Liver (tissue), 9 donors: Measurements from ENCODE around the gene SMAD6. TPM values are rescaled to one million over a fixed set of nuclear protein-coding genes. Genes with fewer than 3 reads are reported as not detected.

Experiments used
- DNase-seq: peaks from one replicate; pipeline ENCODE4 v3.0.0-alpha.2; 2017; ENCODE audit warnings: low spot score
- H3K27ac ChIP-seq, 2 donors: one replicate each; pipeline ENCODE4 v1.7.0; 2013; ENCODE audit warnings: inconsistent platforms in 2 of 2, low read length in 2 of 2, control low read depth in 1 of 2, low read depth in 1 of 2, mild to moderate bottlenecking in 1 of 2
- H3K27me3 ChIP-seq, 4 donors: one replicate each; pipeline versions ENCODE4 v1.6.1 to v1.7.0; 2013; ENCODE audit warnings: low read length in 3 of 4, inconsistent platforms in 1 of 4, mild to moderate bottlenecking in 1 of 4, moderate library complexity in 1 of 4; ENCODE audit not compliant: control insufficient read depth in 4 of 4, insufficient read depth in 4 of 4
- H3K36me3 ChIP-seq, 4 donors: one replicate each; pipeline versions ENCODE4 v1.6.1 to v1.7.0; 2013; ENCODE audit warnings: low read length in 3 of 4, mild to moderate bottlenecking in 3 of 4, low read depth in 1 of 4, moderate library complexity in 1 of 4; ENCODE audit not compliant: control insufficient read depth in 4 of 4, insufficient read depth in 3 of 4
- H3K4me1 ChIP-seq, 4 donors: one replicate each; pipeline versions ENCODE4 v1.6.1 to v1.7.0; 2013; ENCODE audit warnings: low read length in 3 of 4, mild to moderate bottlenecking in 3 of 4, moderate library complexity in 1 of 4; ENCODE audit not compliant: control insufficient read depth in 4 of 4, insufficient read depth in 4 of 4
- H3K4me3 ChIP-seq, 3 donors: one replicate each; pipeline versions ENCODE4 v1.6.1 to v1.7.0; 2013; ENCODE audit warnings: low read length in 3 of 3, control low read depth in 1 of 3, low read depth in 1 of 3, mild to moderate bottlenecking in 1 of 3
- H3K9ac ChIP-seq, 2 donors: one replicate each; pipeline ENCODE4 v1.7.0; 2013; ENCODE audit warnings: low read length in 2 of 2, mild to moderate bottlenecking in 2 of 2, moderate library complexity in 2 of 2, control low read depth in 1 of 2, low read depth in 1 of 2
- H3K9me3 ChIP-seq, 4 donors: one replicate each; pipeline versions ENCODE4 v1.6.1 to v1.7.0; 2013; ENCODE audit warnings: low read length in 3 of 4; ENCODE audit not compliant: control insufficient read depth in 4 of 4
- ATF3 ChIP-seq: IDR thresholded peaks from 2 replicates; pipeline ENCODE4 v1.6.1; 2016; ENCODE audit warnings: antibody characterized with exemption
- EGR1 ChIP-seq, 2 donors: IDR thresholded peaks; 2 replicates each; pipeline ENCODE4 v1.6.1; 2016 to 2018; ENCODE audit warnings: antibody characterized with exemption in 2 of 2, low read depth in 2 of 2
- FOXA1 ChIP-seq: IDR thresholded peaks from 2 replicates; pipeline ENCODE4 v1.6.1; 2016; ENCODE audit warnings: antibody characterized with exemption
- FOXA2 ChIP-seq: IDR thresholded peaks from 2 replicates; pipeline ENCODE4 v1.6.1; 2016; ENCODE audit warnings: antibody characterized with exemption
- GABPA ChIP-seq, 2 donors: IDR thresholded peaks in 1 of 2; conservative IDR thresholded peaks in 1 of 2; 2 replicates each; pipeline ENCODE4 v1.6.1; 2016; ENCODE audit warnings: antibody characterized with exemption in 2 of 2, mild to moderate bottlenecking in 1 of 2, moderate library complexity in 1 of 2
- HNF4A ChIP-seq, 2 donors: conservative IDR thresholded peaks; 2 replicates each; pipeline ENCODE4 v1.6.1; 2016; ENCODE audit warnings: antibody characterized with exemption in 2 of 2, mild to moderate bottlenecking in 2 of 2
- HNF4G ChIP-seq: IDR thresholded peaks from 2 replicates; pipeline ENCODE4 v1.6.1; 2016; ENCODE audit warnings: antibody characterized with exemption
- JUND ChIP-seq, 2 donors: IDR thresholded peaks; 2 replicates each; pipeline ENCODE4 v1.6.1; 2016; ENCODE audit warnings: antibody characterized with exemption in 2 of 2
- MAX ChIP-seq: IDR thresholded peaks from 2 replicates; pipeline ENCODE4 v1.6.1; 2016; ENCODE audit warnings: antibody characterized with exemption
- NR2F2 ChIP-seq: IDR thresholded peaks from 2 replicates; pipeline ENCODE4 v1.6.1; 2016; ENCODE audit warnings: antibody characterized with exemption
- RAD21 ChIP-seq, 2 donors: IDR thresholded peaks; 2 replicates each; pipeline ENCODE4 v1.6.1; 2016; ENCODE audit warnings: antibody characterized with exemption in 2 of 2, mild to moderate bottlenecking in 2 of 2
- RXRA ChIP-seq, 2 donors: IDR thresholded peaks; 2 replicates each; pipeline ENCODE4 v1.6.1; 2017 to 2018; ENCODE audit warnings: antibody characterized with exemption in 2 of 2, mild to moderate bottlenecking in 1 of 2
- SP1 ChIP-seq: IDR thresholded peaks from 2 replicates; pipeline ENCODE4 v1.6.1; 2018; ENCODE audit warnings: antibody characterized with exemption, mild to moderate bottlenecking
- TAF1 ChIP-seq: conservative IDR thresholded peaks from 2 replicates; pipeline ENCODE4 v1.6.1; 2016; ENCODE audit warnings: antibody characterized with exemption, mild to moderate bottlenecking
- YY1 ChIP-seq: IDR thresholded peaks from 2 replicates; pipeline ENCODE4 v1.6.1; 2016; ENCODE audit warnings: antibody characterized with exemption, mild to moderate bottlenecking
- ZBTB33 ChIP-seq: IDR thresholded peaks from 2 replicates; pipeline ENCODE4 v1.6.1; 2016; ENCODE audit warnings: antibody characterized with exemption
- WGBS: extraction: QIAGEN DNeasy Blood & Tissue Kit; methylation state at CpG from one replicate; pipeline ENCODE4 v1.1.7; 2013; 5-methylcytosine and 5-hydroxymethylcytosine counted together
- polyA plus RNA-seq, 2 donors: library from polyadenylated mRNA; stranded (reverse) in 1 of 2; unstranded in 1 of 2; fragments of 200-250 nt in 1 of 2; fragments of >200 nt in 1 of 2; fragmentation: Nextera tagmentation in 1 of 2; extraction: Ambion mirVana in 1 of 2; gene quantifications; one replicate each; pipeline versions ENCODE4 v1.2.1 to v1.2.3, GENCODE V29; 2013 to 2015
- total RNA-seq, 2 donors: library from RNA; depleted of rRNA; stranded (reverse); fragments of >200 nt; gene quantifications; one replicate each; pipeline ENCODE4 v1.2.3, GENCODE V29; 2014
- TF ChIP-seq, protein P1 (sequence below): fragments of 150-350 bp; IDR thresholded peaks from 2 replicates; pipeline ENCODE4 v1.5.1; 2017; ENCODE audit warnings: improper control_type of control experiment, low read depth, low read length; ENCODE audit not compliant: missing input control
- TF ChIP-seq, protein P2 (sequence below): IDR thresholded peaks from 2 replicates; pipeline ENCODE4 v1.6.1; 2016; ENCODE audit warnings: antibody characterized with exemption, mild to moderate bottlenecking
- donor health status: healthy.
- donor health status: healthy.
- donor health status: healthy.
- donor health status: healthy.
- donor health status: healthy.

The SMAD6 gene
- total and polyA plus RNA-seq, 4 donors, result 1.2 to 15.1 (median 11.0) TPM

- WGBS, result 91% methylated on average over 5 of the region's 5 CpGs
- no peak overlapping the region for H3K27ac ChIP-seq
- H3K9me3 ChIP-seq, result no peaks in the 10 kb centered on the region
- TF ChIP-seq YY1, result no peak
- TF ChIP-seq FOXA1, result no peak
- TF ChIP-seq EGR1 (IDR thresholded peaks at IDR 0.05; ENCODE audit: low read depth in 2 of 2), result no peak
- TF ChIP-seq SP1, result no peak
- no peak for TF ChIP-seq NR2F2
- no peak for TF ChIP-seq ZBTB33
- peaks cover 5 to 42% (median 31%) of the 10 kb centered on the region in 4 donors for H3K4me1 ChIP-seq
- no peak overlapping the region for H3K9ac ChIP-seq
- no peak for DNase-seq
- H3K36me3 ChIP-seq, result peaks cover 0 to 3% (median under 1%) of the 10 kb centered on the region in 4 donors
- H3K27me3 ChIP-seq, result no peaks in the 10 kb centered on the region
- no peak overlapping the region for H3K4me3 ChIP-seq
These were observed 75.7 kb downstream of the SMAD6 start for GRCh38 chr15:66777596-66778313.

- Histone ChIP-seq H3K4me1 (peaks cover 4 to 39% (median 27%) of the 10 kb centered on the region in 4 donors), H3K9ac (no peak overlapping the region), H3K27ac (no peak overlapping the region), H3K4me3 (no peak overlapping the region), H3K9me3 (no peaks in the 10 kb centered on the region), H3K36me3 (peaks cover 0 to 3% (median 1%) of the 10 kb centered on the region in 4 donors), H3K27me3 (no peaks in the 10 kb centered on the region)
- TF ChIP-seq, protein P1, sequence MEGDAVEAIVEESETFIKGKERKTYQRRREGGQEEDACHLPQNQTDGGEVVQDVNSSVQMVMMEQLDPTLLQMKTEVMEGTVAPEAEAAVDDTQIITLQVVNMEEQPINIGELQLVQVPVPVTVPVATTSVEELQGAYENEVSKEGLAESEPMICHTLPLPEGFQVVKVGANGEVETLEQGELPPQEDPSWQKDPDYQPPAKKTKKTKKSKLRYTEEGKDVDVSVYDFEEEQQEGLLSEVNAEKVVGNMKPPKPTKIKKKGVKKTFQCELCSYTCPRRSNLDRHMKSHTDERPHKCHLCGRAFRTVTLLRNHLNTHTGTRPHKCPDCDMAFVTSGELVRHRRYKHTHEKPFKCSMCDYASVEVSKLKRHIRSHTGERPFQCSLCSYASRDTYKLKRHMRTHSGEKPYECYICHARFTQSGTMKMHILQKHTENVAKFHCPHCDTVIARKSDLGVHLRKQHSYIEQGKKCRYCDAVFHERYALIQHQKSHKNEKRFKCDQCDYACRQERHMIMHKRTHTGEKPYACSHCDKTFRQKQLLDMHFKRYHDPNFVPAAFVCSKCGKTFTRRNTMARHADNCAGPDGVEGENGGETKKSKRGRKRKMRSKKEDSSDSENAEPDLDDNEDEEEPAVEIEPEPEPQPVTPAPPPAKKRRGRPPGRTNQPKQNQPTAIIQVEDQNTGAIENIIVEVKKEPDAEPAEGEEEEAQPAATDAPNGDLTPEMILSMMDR, result no peak
- TF ChIP-seq, protein P2, sequence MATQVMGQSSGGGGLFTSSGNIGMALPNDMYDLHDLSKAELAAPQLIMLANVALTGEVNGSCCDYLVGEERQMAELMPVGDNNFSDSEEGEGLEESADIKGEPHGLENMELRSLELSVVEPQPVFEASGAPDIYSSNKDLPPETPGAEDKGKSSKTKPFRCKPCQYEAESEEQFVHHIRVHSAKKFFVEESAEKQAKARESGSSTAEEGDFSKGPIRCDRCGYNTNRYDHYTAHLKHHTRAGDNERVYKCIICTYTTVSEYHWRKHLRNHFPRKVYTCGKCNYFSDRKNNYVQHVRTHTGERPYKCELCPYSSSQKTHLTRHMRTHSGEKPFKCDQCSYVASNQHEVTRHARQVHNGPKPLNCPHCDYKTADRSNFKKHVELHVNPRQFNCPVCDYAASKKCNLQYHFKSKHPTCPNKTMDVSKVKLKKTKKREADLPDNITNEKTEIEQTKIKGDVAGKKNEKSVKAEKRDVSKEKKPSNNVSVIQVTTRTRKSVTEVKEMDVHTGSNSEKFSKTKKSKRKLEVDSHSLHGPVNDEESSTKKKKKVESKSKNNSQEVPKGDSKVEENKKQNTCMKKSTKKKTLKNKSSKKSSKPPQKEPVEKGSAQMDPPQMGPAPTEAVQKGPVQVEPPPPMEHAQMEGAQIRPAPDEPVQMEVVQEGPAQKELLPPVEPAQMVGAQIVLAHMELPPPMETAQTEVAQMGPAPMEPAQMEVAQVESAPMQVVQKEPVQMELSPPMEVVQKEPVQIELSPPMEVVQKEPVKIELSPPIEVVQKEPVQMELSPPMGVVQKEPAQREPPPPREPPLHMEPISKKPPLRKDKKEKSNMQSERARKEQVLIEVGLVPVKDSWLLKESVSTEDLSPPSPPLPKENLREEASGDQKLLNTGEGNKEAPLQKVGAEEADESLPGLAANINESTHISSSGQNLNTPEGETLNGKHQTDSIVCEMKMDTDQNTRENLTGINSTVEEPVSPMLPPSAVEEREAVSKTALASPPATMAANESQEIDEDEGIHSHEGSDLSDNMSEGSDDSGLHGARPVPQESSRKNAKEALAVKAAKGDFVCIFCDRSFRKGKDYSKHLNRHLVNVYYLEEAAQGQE, result no peak
- TF ChIP-seq ATF3 (no peak), SP1 (no peak), FOXA2 (no peak), MAX (no peak), RAD21 (IDR thresholded peaks at IDR 0.05) (no peak), HNF4A (conservative IDR thresholded peaks at IDR 0.05) (no peak), NR2F2 (no peak), JUND (IDR thresholded peaks at IDR 0.05) (no peak), HNF4G (no peak), EGR1 (IDR thresholded peaks at IDR 0.05; ENCODE audit: low read depth in 2 of 2) (no peak), TAF1 (no peak), GABPA (IDR thresholded peaks at IDR 0.05 in 1 of 2, conservative IDR thresholded peaks at IDR 0.05 in 1 of 2) (no peak), RXRA (IDR thresholded peaks at IDR 0.05) (no peak), FOXA1 (no peak), ZBTB33 (no peak), YY1 (no peak)
- DNase-seq, result no peak
- WGBS, result 79% methylated on average over 1 of the region's 1 CpG
These were observed 76.3 kb downstream of the SMAD6 start for GRCh38 chr15:66778314-66778665.
